ENCODE data around the gene USP32.

GRCh38 chr17:60173304-60173819 lies 218.6 kb downstream of the USP32 start:
- TF ChIP-seq CTCF (IDR thresholded peaks at IDR 0.05; ENCODE audit: low read length) (no peak), EZH2 (IDR thresholded peaks at IDR 0.05; ENCODE audit: borderline replicate concordance, low read length) (no peak)

All from OCI-LY1 (cell line).